GM18508 (cell line): ENCODE data around the gene RIC8A.
"Not testable (repeated sequence)": the region's sequence is repeated elsewhere in the genome, so short reads cannot be mapped to it uniquely, and the experiment has no call there.

Source experiments
- ATAC-seq: cut with Tn5 transposase; IDR thresholded peaks from one replicate; pipeline ENCODE4 v1.9.1; 2021; ENCODE audit warnings: moderate number of reproducible peaks; ENCODE audit not compliant: insufficient read depth, unreplicated experiment

RIC8A gene

DNA sequence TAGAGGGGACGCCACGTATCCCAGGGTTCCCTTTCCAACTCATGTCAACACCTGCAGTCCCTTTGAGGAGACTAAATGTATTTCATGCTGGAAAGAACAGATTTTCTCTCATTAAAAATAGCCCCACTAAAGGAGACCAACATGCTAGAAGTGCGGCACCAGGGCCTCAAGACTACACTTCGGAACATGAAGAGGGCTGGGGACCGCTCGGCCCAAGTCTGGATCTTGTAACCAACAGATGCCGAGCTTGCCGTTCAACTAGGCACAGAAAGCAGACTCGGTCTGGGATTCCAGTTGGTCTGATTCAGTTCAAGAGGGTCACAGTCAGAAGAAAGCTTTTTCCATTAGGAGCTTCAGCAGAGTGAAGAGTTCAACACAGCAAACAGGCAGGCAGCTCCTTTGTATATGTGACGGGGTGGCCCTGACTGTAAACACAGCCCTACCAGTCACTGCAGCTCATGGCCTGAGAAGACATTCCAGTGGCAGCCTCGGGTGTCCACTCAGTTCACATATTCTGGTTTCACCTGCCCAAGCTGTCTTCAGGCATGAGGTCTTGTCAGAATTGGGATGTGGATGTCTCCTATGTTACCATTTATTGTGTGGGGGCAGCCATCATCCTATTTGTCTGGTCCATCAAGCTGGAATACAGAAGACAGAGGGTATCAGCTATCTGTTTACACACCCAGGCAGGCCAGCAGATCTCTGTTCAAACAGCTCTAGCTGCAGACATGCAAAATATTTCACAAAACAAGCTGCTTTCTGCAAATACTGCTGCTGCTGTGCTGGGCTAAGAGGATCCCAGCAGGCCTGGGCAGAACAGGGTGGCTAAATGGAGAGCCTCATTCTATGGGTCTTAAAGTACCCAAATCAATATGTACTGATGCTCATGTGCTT lies 8.8 kb downstream of the RIC8A start:
- ATAC-seq, result no peak

- ATAC-seq, result no peak
Observed at GRCh38 chr11:217704-218103, 10.2 kb downstream of the RIC8A start.

DNA sequence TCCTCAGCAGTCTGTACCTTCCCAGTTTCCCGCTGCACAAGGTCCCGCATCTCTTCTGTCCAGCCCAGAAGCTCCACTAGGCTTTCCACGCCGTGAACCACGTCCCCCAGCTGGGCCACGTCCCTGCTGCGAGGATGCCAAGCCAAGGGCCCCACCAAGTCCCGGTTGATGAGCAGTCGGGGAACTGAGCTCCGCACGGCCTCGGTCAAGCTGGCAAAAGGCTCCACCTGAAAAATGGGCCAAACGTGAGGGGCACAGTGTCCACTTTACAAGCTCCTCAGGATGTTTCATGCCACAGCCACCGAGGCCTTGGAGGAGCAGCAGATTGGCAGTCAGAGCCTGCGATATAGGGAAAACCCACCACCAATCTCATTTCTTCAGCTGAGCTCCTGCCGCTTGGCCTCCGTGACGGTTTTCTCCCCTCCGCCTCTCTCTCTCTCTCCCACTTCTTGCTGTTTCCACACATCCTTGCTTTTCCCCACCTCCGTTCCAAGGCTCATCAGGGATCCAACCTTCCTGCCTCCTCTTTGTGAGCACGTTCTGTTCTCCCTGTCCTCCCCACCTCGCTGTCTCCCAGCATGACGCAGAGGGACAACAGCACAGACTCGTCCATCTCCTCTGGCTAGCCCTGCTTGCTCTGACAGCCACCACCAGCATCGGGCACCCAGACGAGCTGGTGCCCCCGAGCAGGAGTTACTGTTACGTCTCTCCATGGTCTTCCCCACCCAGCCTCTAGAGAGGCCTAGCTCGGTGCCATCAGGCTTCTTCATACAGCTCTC lies 11.5 kb downstream of the RIC8A start:
- ATAC-seq, result no peak

DNA sequence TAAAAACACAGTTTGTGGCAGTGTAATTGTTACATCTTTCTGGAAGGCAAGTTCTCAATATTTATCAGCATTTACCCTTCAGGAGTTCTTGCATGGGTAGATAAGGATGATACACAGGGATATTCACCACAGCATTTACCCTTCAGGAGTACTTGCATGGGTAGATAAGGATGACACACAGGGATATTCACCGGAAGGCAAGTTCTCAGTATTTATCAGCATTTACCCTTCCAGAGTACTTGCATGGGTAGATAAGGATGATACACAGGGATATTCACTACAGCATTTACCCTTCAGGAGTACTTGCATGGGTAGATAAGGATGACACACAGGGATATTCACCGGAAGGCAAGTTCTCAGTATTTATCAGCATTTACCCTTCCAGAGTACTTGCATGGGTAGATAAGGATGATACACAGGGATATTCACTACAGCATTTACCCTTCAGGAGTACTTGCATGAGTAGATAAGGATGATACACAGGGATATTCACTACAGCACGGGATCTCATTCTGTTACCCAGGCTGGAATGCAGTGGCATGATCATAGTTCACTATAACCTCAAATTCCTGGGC lies 13.2 kb downstream of the RIC8A start:
- ATAC-seq, result not testable (repeated sequence)

- no peak for ATAC-seq
Observed at GRCh38 chr11:221539-221938, 14.0 kb downstream of the RIC8A start.

DNA sequence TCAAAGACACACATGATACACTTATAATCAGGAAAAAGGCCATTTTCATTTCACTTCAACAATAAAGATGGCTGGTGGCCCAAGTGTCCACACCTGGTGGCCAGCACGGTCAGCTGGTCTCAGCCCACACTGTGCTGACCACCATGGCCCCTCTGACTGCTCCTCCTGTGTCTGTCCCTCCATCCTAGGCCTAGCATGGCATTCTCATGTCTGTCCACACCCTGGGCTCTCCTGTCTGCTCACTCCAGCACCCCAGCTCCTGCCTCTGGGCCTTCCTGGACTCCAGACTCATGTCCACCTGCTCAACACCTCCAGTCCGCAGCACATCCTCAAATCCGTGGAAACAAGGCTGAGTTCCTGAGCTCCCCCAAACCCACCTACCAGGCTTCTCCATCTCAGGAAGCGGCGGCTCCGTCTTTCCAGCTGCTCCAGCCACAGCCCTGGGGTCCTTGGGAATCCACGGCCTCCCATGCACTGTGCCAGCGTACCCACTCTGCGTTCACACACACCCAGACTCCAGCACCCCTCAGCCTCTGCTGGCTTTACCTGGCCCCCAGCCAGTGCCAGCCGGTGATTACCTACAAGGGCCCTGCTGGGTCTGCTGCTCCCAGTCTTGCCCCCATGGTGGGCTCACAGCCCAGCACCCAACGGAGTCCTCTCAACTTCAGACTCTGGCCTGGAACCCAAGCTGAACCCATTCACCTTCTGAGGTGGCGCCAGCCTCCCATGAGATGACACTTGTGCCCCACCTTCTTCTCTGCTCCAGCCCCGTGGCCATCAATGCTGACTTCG lies 14.7 kb downstream of the RIC8A start:
- ATAC-seq, result no peak

DNA sequence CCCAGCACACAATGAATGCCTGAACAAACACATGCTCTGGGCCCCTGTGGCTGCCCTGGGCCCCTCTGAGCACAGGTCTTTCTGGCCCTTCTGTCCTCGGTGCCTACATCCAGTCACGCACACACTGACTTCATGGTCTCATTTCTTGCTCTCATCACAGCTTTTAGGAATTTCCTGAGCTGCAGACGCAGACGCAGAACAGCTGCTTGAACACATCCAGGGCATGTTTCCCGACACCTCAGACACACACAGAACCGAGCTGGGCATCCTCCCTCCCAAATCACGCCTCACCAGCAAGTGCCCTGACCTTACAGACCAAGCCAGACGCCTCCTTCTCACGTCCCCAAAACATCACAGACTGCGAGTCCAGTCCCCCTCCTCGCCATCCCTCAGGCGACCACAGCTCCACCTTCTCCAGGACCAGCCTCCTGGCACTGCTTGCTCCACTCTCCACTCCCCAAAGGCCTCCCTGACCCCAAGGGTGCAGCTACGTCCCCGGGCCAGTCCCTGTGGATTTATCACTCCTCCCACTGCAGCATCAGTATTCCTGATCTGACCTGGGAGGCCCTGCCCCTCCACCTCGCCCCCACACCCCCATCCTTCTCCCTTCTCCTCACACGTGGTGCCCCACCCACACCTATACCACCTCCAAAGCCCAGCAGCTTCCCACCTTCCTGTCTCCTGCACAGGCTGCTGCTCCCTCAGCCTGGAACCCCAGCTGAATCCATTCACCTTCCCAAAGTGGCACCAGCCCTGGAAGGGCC lies 15.7 kb downstream of the RIC8A start:
- no peak for ATAC-seq

DNA sequence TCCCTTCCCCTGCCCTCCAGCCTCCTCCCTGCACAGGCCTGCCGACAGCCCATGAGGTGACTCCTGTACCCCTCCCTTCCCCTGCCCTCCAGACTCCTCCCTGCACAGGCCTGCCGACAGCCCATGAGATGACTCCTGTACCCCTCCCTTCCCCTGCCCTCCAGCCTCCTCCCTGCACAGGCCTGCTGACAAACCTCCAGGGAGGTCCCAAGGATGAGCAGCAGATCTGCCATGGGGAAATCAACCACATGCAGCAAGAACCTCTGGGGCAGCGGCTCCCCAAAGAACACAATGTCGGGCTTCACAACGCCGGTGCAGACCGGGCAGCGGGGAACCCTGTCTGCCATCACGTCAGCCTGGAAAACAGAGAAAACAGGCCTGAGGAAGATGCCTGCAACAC lies 16.4 kb downstream of the RIC8A start:
- ATAC-seq, result no peak

GRCh38 chr11:224424-224823 lies 16.9 kb downstream of the RIC8A start:
- ATAC-seq, result no peak

GRCh38 chr11:225734-226453 lies 18.4 kb downstream of the RIC8A start:
- no peak for ATAC-seq

DNA sequence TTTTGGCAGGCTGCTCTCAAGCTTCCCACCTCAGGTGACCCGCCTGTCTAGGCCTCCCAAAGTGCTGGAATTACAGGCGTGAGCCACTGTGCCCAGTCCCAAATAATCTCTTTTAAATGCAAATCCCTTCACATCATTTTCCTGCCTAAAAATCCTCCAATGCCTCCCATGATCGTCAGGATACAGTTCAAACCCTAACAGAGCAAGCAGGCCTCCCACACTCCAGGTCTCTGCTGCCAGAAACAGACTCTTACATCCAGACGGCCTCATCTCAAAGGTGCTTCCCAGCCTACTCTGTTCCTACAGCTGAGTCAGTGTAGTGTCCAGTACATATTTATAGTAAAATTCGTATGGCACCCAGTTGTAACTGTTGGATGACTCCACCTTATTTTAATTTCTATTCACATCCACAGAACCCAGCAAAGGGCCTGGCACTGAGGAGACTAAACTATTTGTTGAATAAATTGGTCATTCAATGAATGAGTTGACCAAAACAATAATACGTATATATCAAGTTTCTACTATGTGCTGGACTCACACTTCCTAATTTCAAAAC lies 20.4 kb downstream of the RIC8A start:
- ATAC-seq, result no peak

DNA sequence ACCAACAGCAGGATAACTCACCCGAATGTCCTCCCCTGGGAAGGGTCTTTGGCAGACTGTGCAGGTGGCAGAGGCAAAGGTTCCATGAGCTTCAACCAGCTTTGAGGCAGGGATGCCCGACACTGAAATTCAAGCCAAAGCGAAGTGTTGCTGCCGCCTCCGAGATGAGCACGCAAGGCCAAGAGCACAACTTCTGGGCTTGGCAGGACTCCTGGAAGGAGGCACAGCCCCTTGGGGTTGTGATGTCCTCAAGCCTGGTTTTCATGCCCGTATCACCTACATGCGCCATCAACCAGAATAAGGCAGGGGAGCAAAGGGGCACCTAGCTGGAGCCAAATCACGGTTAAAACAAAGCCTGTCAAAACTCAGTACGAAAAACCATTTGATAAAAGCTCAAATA lies 22.9 kb downstream of the RIC8A start:
- no peak for ATAC-seq

GRCh38 chr11:232783-233565 lies 25.5 kb downstream of the RIC8A start:
- ATAC-seq, result no peak

GRCh38 chr11:235180-235579 lies 27.7 kb downstream of the RIC8A start:
- no peak for ATAC-seq

DNA sequence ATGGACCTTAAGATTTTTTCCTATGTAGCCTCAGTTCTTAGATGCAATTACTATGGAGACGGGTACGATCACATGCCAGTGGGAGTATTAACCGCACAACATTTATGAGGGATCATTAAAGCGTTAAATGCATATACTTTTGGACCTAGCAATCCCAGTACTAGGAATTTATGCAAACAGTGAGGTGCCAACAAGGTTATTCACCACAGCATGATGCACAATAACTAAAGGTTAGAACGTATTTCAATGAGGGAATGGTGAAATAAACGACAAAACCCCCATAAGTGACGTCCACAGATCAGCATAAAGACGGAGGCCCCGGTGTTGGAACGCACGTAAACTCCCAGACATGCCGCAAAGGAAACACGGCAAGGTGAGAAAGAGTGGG lies 28.1 kb downstream of the RIC8A start:
- ATAC-seq, result no peak

DNA sequence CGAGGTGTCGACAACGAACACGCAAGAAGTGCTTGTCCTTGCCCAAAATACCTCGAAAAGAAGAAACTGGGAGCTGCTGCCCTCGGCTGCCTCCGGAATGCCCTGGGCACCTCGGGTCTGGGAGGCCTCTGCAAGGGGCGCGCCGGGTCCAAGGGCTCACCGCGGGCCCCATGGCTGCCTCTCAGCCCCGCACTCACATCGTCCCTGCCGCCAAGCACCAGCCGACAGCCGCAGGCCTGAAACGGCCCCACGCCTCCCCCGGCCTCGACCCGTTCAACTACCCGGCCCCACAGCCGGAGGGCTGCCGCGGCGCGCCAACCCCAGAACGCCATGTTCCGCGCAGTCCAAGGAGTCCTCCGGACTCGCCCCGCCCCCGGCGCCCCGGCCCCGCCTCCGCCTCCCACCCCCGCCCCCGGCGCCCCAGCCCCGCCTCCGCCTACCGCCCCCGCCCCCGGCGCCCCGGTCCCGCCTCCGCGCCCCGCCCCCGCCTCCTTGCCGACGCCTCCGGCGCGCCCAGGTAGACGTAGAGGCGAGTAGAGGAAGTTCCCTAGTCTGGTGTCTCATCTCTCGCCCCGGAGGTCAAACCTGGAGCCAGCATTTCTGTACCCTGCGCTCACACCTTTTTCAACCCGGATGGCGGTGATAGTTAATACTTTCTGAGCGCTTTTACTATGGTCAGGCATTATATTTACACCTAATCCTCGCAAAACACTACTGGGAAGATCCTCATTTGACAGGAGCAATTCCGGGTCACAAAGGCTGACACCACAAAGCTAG lies 28.7 kb downstream of the RIC8A start, which contains the start of gene SIRT3:
Gene SIRT3 (minus strand): TSS at position 346 of the 777 bp plus-strand sequence. CDS start 14 bp downstream, at position 332.
- ATAC-seq, result peak; percentile 34
